Testis (tissue), 3 donors: ENCODE measurements around the gene ABHD12. TPM values are rescaled to one million over a fixed set of nuclear protein-coding genes. Genes with fewer than 3 reads are reported as not detected.

Experiments
- DNase-seq: peaks from one replicate; pipeline ENCODE4 v3.0.0-alpha.2; 2019
- H3K27ac ChIP-seq, 2 donors: fragments of 200-600 bp; sonication (generic); one replicate each; pipeline ENCODE4 v1.5.1; 2019
- H3K27me3 ChIP-seq: fragments of 200-600 bp; sonication (generic); one replicate; pipeline ENCODE4 v1.5.1; 2019
- H3K36me3 ChIP-seq: fragments of 200-600 bp; sonication (generic); one replicate; pipeline ENCODE4 v1.5.1; 2017; ENCODE audit warnings: low read depth; ENCODE audit errors: missing control alignments
- H3K4me1 ChIP-seq: fragments of 200-600 bp; sonication (generic); one replicate; pipeline ENCODE4 v1.5.1; 2019
- H3K4me3 ChIP-seq, 2 donors: fragments of 200-600 bp; sonication (generic); one replicate each; pipeline ENCODE4 v1.5.1; 2017 to 2019
- H3K9me3 ChIP-seq: fragments of 200-600 bp; sonication (generic); one replicate; pipeline ENCODE4 v1.5.1; 2017
- POLR2A ChIP-seq: fragments of 450-650 bp; IDR thresholded peaks from one replicate; pipeline ENCODE4 v1.6.1; 2017; ENCODE audit warnings: antibody characterized with exemption, mild to moderate bottlenecking, moderate library complexity
- WGBS, 2 donors: methylation state at CpG; one replicate each; pipeline ENCODE4 v1.1.5; 2018; 5-methylcytosine and 5-hydroxymethylcytosine counted together
- intact Hi-C: fragments of 100-400 bp; cut with DNase I; formaldehyde crosslinking; loops from one replicate; pipeline ENCODE4 v1.15.1; 2023; ENCODE audit warnings: low total_unique reads
- polyA plus RNA-seq: library from polyadenylated mRNA; stranded (reverse); fragments of 350-450 nt; fragmentation: Illumina TruSeq; extraction: RNeasy Lipid Tissue Mini Kit (QIAGEN cat#74804); gene quantifications from one replicate; pipeline ENCODE4 v1.2.3, GENCODE V29; 2014; ENCODE audit warnings: low read depth, low replicate concordance; ENCODE audit not compliant: insufficient read depth
- total RNA-seq, 2 donors: library from RNA; depleted of rRNA; stranded (reverse); fragments of >200 nt; gene quantifications; one replicate each; pipeline ENCODE4 v1.2.3, GENCODE V29; 2016
- TF ChIP-seq, protein P1 (sequence below), 3 experiments: fragments of 450-650 bp in 2 of 3; fragments of 200-600 bp in 1 of 3; sonication (generic) in 1 of 3; IDR thresholded peaks; one replicate each; pipeline ENCODE4 v1.5.1; 2016 to 2019; ENCODE audit warnings: antibody characterized with exemption in 3 of 3, mild to moderate bottlenecking in 2 of 3, moderate library complexity in 1 of 3

Gene ABHD12
- total and polyA plus RNA-seq, 3 donors from 2014 or later = 40.8 to 51.5 (median 47.5) TPM

DNA sequence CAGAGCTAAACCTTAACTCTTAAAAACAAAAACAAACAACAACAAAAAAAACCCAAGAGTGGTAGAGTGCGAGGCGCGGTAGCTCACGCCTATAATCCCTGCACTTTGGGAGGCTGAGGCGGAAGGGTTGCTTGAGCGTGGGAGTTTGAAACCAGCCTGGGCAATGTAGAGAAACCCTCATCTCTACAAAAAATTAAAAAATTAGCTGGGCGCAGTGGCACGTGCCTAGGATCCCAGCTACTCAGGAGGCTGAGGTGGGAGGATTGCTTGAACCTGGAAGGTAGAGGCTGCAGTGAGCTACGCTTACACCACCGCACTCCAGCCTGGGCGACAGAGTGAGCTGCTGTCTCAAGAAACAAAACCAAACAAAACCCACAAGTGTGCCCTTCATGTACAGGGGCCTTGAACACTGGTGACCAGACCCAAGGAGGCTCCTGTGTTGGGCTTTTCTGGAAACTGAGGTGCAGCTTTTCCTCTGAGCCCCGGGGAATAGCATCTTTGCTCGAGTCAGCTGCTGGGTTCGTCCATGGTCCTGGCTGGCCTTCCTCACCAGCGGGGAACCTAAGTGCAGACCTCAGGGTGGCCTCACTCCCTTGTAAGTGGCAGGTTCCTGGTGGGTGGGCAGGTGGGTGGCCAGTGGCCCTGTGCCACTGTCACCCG lies 102.9 kb downstream of the ABHD12 start:
- WGBS, 2 donors = 93% methylated on average over 11 to 16 of the region's 16 CpGs
- intact Hi-C loops = no loop called here
- Histone ChIP-seq H3K27ac (no peak overlapping the region), H3K4me3 (no peak overlapping the region), H3K27me3 (no peaks in the 10 kb centered on the region), H3K9me3 (no peaks in the 10 kb centered on the region), H3K36me3 (no peaks in the 10 kb centered on the region), H3K4me1 (peaks cover 12% of the 10 kb centered on the region)
- no peak for DNase-seq
- no peak for TF ChIP-seq POLR2A
- TF ChIP-seq, protein P1, sequence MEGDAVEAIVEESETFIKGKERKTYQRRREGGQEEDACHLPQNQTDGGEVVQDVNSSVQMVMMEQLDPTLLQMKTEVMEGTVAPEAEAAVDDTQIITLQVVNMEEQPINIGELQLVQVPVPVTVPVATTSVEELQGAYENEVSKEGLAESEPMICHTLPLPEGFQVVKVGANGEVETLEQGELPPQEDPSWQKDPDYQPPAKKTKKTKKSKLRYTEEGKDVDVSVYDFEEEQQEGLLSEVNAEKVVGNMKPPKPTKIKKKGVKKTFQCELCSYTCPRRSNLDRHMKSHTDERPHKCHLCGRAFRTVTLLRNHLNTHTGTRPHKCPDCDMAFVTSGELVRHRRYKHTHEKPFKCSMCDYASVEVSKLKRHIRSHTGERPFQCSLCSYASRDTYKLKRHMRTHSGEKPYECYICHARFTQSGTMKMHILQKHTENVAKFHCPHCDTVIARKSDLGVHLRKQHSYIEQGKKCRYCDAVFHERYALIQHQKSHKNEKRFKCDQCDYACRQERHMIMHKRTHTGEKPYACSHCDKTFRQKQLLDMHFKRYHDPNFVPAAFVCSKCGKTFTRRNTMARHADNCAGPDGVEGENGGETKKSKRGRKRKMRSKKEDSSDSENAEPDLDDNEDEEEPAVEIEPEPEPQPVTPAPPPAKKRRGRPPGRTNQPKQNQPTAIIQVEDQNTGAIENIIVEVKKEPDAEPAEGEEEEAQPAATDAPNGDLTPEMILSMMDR (IDR thresholded peaks at IDR 0.05) = no peak

DNA sequence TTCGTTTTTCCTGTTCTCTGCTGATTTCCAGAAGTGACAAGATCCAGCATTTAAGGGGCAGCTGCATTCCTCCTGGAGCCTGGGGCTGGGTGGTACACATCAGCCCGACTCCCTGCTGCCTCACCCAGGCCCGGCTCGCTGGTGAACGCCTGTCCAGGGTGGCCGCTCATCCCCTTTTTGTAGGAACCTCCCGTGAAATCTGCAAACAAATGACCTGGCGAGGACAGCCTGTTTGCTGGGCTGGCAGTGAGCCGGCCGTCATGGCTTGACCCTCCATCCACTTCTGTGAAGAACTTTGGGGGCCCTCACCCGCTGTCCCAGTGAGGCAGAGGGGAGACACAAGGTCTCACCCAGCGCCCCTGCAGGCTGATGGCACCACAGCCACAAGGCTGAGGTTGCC lies 103.7 kb downstream of the ABHD12 start:
- H3K4me1 ChIP-seq = peaks cover 10% of the 10 kb centered on the region
- no peak overlapping the region for H3K27ac ChIP-seq
- no peaks in the 10 kb centered on the region for H3K36me3 ChIP-seq
- intact Hi-C loops = no loop called here
- no peak overlapping the region for H3K4me3 ChIP-seq
- 91 to 100% methylated on average over 10 to 12 of the region's 12 CpGs for WGBS, 2 donors
- no peak for TF ChIP-seq POLR2A
- TF ChIP-seq, protein P1 (IDR thresholded peaks at IDR 0.05) = no peak
- no peaks in the 10 kb centered on the region for H3K27me3 ChIP-seq
- H3K9me3 ChIP-seq = no peaks in the 10 kb centered on the region
- no peak for DNase-seq

DNA sequence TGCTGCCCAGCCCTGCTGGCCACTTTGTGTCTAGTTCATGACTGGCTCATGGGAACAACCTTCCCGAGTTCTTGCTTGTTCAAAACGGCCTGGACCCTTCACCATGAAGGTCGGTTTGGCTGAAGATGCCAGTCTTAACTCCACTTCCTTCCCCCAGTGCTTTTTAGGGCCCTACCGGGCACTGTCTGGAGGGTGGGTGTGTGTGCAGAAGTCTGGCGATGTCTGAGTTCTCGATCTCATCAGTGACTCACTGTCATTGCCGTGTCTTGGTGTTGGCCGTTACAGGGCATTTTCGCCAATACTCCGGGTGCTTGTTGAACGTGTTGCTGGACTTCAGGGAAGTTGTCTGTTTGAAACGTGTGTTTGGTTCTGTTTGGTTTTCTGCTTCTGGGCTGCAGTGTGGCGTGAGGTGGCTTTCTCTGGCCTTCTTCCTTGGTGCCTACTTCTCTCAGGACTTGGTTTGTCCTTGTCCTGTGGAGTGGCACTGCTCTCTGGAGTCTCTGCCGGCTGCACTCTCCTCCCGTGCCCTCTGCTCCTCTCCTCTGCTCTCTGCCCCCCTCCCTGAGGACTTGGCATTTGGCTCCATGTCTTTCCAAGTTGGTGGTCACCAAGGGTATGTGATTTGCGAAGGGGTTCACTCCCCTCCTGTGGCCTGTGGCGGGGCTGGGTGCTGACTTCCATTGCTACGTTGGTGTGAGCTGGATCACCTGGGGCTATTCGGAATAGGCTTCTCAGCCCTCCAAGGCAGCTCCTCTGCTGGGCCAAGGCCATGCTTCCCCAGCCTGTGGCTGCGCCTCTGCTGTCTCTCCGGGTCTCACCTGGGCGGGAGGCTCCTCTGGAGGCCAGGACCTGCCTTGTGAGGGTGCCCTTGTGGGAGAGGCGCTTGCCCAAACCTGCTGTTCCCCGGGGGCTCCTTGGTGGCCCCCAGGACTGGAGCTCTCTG lies 104.5 kb downstream of the ABHD12 start:
- intact Hi-C loops = no loop called here
- peaks cover 2% of the 10 kb centered on the region for H3K4me1 ChIP-seq
- no peak for DNase-seq
- TF ChIP-seq, protein P1 (IDR thresholded peaks at IDR 0.05) = no peak
- no peak for TF ChIP-seq POLR2A
- H3K27me3 ChIP-seq = no peaks in the 10 kb centered on the region
- 90 to 93% methylated on average over 17 to 24 of the region's 24 CpGs for WGBS, 2 donors
- no peak overlapping the region for H3K27ac ChIP-seq
- H3K9me3 ChIP-seq = no peaks in the 10 kb centered on the region
- H3K36me3 ChIP-seq = no peaks in the 10 kb centered on the region
- no peak overlapping the region for H3K4me3 ChIP-seq

DNA sequence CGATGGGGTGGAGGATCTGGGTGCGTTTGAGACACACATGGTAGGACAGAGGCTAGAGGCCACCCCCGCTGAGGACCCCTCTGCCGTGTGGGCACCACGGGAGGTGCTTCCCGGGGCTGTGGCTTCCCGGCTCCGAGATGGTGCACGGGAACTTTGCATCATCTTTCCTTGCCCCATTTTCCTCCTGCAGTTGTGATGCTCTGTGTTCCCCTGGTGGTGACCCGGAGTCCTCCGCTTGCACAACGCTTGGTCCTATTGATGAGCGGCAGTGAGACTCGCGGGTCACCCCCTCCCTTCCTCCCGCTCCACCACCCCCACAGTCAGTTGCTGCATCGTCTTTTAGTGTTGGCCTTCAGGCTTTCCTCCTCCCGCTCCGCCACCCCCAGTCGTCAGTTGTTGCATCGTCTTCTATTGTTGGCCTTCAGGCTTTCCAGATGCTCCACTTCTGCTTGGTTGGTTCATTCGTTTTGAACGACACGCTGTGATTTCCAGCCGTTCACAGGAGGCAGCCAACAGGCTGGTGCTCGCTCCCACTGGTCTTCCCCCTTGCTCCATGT lies 105.5 kb downstream of the ABHD12 start:
- no peak for DNase-seq
- Histone ChIP-seq H3K27me3 (no peaks in the 10 kb centered on the region), H3K9me3 (no peaks in the 10 kb centered on the region), H3K36me3 (no peaks in the 10 kb centered on the region), H3K4me3 (no peak overlapping the region), H3K4me1 (no peaks in the 10 kb centered on the region), H3K27ac (no peak overlapping the region)
- TF ChIP-seq, protein P1 (IDR thresholded peaks at IDR 0.05) = no peak
- no peak for TF ChIP-seq POLR2A
- 81 to 85% methylated on average over 26 of the region's 26 CpGs for WGBS, 2 donors
- intact Hi-C loops = no loop called here
